AG09319 (cell line): ENCODE data around the gene TAOK3.

Source experiments
- DNase-seq: peaks from one replicate; pipeline ENCODE4 v3.0.0-alpha.2; 2010; ENCODE audit warnings: low read depth; ENCODE audit errors: extremely low read depth
- TF ChIP-seq, protein P1 (sequence below): IDR thresholded peaks from 2 replicates; pipeline ENCODE4 v1.5.1; 2011; ENCODE audit warnings: low read depth, mild to moderate bottlenecking, inconsistent platforms, low read length, moderate library complexity

TAOK3 gene

DNA sequence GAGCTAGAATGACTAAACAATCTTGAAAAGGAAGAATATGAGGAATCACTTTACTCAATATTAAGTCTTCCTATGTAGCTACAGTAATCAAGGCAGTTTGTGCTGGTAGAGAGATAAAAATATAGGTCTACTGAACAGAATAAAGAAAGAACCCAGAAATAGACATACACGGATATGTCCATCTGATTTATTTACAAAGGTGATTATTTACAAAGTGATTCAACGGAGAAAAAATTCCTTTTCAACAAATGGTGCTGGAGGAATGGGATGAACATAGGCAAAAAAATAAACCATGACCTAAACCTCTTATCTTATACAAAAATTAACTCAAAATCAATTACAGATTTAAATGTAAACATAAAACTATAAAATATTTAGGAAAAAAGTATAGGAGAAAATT is 36.6 kb downstream of the TAOK3 start:
- DNase-seq: no peak
- TF ChIP-seq, protein P1, sequence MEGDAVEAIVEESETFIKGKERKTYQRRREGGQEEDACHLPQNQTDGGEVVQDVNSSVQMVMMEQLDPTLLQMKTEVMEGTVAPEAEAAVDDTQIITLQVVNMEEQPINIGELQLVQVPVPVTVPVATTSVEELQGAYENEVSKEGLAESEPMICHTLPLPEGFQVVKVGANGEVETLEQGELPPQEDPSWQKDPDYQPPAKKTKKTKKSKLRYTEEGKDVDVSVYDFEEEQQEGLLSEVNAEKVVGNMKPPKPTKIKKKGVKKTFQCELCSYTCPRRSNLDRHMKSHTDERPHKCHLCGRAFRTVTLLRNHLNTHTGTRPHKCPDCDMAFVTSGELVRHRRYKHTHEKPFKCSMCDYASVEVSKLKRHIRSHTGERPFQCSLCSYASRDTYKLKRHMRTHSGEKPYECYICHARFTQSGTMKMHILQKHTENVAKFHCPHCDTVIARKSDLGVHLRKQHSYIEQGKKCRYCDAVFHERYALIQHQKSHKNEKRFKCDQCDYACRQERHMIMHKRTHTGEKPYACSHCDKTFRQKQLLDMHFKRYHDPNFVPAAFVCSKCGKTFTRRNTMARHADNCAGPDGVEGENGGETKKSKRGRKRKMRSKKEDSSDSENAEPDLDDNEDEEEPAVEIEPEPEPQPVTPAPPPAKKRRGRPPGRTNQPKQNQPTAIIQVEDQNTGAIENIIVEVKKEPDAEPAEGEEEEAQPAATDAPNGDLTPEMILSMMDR: no peak

DNA sequence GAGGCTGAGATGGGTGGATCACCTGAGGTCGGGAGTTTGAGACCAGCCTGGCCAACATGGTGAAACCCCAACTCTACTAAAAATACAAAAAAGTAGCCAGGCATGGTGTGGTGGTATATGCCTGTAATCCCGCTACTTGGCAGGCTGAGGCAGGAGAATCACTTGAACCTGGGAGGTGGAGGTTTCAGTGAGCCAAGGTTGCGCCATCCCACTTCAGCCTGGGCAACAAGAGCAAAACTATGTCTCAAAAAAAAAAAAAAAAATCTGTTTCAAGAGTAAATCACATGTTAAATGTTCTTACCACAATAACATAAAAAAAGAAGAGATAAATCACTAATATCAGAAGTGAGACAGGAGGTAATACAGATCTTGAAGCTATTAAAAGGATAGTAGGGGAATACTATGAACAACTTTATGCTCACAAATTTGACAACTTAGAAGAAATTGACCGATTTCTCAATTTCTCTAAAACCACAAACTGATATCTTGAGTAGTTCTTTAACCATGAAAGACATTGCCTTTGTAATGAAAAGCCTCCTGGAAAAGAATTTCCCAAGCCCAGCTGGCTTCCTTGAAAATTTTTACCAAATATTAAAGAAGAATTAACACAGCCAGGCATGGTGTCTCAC is 37.7 kb downstream of the TAOK3 start:
- TF ChIP-seq, protein P1: no peak
- DNase-seq: no peak

DNA sequence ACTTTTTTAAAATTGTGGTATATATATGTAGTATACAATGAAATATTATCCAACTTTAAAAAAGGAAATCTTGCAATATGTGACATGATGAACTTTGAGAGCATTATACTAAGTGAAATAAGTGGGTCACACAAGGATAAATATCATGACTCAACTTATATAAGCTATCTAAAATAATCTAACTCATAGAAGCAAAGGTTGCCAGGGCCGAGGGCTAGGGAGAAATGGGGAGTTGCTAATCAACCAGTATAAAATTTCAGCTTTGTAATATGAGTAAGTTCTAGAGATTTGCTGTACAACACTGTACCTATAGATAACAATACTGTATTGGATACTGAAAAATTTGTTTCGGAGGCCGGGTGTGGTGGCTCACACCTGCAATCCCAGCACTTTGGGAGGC is 38.5 kb downstream of the TAOK3 start:
- TF ChIP-seq, protein P1: no peak
- DNase-seq: no peak

DNA sequence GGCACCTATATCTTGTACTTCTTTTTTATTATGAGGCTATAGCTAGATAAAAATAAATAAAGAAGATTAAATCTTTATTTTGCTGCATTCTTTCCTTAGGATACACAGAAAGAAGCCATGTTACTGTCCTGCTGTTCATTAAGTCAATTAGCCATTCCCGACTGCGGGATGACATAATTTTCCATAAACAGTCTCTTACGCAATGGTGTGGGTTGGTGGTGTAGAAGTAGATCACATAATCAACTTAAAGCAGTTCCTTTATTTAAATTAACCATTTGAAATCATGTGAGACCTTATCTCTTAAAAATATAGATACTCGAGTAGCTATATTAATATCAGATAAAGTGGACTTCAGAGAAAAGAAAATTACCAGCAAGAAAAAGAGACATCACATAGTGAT is 40.2 kb downstream of the TAOK3 start:
- DNase-seq: no peak
- TF ChIP-seq, protein P1: no peak

DNA sequence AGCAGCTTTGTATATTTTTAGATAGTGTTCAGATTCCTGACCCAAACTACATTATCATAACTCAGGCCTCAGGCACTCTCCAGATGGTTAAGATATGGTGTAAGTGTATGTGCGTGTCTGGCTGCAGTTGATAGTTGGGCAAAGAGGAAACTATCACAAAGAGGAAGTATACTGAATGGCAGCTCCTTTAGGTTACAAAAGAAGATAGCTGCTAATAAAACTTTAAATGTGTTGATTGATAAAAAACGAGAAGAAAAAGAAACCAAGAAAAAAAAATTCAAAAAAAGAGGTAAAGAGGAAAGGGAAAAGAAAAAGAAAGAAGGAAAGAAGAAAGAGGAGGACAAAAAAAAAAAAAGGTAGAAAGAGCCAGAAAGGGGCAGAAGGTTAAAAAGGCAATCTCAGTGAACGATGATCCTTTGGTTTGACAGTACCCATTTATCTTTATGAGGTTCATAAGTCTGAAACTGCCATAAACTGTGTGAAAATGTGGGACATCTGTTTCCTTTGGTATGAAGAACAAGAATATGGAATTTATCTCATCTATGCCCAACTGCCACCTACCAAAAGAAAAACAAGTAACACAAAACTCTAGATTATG is 42.2 kb downstream of the TAOK3 start:
- DNase-seq: no peak
- TF ChIP-seq, protein P1: no peak

DNA sequence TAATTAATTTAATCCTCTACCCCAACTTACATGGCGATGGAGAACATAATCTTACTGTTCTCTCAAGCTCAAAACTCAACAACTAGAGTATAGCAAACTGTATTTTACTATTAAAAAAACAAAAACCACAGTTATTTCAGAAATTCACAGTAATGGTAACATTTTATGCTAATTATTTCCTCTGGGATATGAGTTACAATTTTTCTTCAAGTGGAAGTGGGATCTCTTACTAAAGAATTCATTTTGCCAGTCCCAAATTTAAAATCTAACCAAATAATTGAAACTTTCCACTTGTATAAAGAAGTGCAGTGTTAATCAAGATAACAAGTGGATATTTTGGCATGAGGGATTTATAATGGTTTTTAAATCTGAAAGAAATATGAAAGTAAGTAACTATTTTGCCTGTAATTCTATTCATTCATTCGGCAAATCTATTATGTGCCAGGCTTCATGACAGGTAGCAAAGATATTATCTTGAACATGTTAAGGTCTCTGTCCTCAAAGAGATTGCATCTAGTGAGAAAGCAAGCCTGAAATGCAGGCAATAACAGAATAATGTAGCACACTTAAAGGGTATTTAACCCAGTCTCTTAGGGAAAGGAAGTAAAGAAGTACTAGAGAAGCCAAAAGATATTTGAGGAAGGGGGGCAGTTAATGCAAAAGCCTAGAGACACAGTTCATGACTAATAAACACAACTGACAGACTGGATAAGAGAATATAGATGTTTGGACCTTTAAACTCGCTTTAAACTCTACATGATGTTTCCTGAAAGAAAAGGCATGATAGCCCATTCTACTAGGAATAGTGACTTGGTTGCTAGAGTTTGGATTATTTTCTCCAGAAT is 44.0 kb downstream of the TAOK3 start:
- DNase-seq: no peak

More for the DNA sequence above, 44.0 kb downstream of the TAOK3 start:
- TF ChIP-seq, protein P1: no peak
